ENCODE data around the gene WDFY2. TPM values are rescaled to one million over a fixed set of nuclear protein-coding genes. Genes with fewer than 3 reads are reported as not detected.
"Not testable (repeated sequence)": the region's sequence is repeated elsewhere in the genome, so short reads cannot be mapped to it uniquely, and the experiment has no call there.

WDFY2 gene
- total RNA-seq, 1 donor from 2014 or later = 4.9 TPM

DNA sequence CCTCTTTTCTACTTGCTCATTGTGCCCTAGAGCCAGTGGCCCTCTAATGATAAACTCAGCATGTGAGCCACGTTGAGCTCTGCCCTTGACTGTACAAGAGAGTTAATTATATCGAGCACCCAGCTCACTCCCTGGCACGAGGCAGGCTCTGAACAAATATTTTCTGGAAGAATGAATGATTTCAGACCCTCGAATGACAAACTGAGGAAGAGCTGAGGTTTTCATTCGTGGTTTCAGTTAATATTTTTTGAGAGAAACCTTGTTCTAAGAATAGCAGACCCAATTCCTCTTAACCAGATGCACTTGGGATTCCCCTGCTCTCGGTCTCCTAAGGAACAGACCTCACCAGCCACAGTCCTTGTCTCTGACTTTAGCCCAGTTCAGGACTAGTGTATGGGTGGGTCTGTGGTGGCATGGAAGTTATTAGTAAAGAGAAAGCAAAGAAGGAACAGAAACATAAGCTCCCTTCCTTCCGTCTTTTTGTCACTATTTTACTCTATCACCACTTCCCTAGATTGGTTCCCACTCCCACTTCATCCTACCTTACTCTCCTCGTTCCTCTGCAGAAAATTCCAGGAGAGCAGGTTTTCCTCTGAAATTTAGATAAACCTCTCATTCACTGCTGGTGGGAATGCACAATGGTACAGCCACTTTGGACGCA, 22.1 kb upstream of the WDFY2 start:
- no peak for DNase-seq (ENCODE audit: low spot score)
- intact Hi-C loops (cut with DNase I) = no loop called here

DNA sequence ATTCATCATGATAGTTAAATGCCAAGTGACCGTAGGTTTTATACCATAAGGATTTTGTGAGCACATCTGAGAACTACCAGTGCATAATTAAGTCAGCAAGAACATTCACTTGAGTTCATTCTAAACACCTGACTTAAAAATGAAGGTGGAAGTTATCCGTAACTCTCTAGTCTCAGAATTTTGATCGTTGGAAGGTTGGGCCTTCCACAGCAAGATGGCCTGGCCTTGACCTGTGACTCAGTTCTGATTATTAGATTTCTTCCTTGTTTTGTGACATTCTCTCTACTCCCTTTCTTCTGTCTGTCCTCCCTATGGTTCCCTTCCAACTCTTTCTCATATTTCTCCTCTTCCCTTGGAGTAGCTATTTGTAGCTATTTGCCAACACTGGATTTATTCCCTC, 20.0 kb upstream of the WDFY2 start:
- intact Hi-C loops (cut with DNase I) = no loop called here
- no peak for DNase-seq (ENCODE audit: low spot score)

DNA sequence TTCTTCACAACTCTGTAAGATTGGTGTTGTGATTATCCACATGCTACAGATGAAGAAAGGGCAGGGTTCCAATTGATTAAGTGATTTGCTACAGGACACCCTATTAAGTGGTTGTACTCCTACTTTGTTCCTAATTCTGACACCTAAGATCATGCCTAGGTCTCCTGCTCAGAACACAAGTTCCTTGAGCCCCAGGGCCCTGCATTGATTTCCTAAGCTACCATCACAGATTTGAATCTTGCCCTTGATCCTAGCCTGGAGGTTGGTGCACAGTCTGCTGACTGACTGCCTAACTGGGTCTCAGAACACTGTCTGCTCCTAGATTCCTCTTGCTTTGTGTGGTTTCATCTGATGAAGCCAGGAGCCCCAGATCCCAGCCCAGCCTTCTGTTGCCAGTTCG, 19.6 kb upstream of the WDFY2 start:
- no peak for DNase-seq (ENCODE audit: low spot score)
- intact Hi-C loops (cut with DNase I) = no loop called here

DNA sequence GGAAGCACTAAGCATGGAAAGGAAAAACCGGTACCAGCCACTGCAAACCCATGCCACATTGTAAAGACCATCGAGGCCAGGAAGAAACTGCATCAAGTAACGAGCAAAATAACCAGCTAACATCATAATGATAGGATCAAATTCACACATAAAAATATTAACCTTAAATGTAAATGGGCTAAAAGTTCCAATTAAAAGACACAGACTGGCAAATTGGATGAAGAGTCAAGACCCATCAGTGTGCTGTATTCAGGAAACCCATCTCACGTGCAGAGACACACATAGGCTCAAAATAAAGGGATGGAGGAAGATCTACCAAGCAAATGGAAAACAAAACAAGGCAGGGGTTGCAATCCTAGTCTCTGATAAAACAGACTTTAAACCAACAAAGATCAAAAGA, 15.3 kb upstream of the WDFY2 start:
- not testable (repeated sequence) for DNase-seq (ENCODE audit: low spot score)

DNA sequence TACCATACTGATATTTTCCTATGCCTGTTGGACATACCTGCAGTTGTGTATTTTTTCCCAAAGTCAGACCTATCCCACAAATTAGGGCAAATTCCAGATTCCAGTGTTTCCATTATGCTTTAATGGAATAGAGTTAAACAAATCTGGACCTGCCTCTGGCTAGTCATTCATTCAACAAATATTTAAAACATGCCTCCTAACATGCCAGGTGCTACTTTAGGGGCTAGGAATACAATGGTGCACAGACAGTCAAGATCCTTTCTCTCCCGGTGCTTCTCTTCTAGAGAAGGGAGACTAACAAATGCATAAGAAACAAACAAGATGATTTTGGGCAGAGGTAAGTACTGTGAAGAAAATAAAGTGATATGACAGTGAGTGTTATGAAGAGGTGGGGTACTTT, 7.5 kb upstream of the WDFY2 start:
- intact Hi-C loops (cut with DNase I) = no loop called here
- no peak for DNase-seq (ENCODE audit: low spot score)

More for the DNA sequence above, 15.3 kb upstream of the WDFY2 start:
- intact Hi-C loops (cut with DNase I) = not testable (repeated sequence)

DNA sequence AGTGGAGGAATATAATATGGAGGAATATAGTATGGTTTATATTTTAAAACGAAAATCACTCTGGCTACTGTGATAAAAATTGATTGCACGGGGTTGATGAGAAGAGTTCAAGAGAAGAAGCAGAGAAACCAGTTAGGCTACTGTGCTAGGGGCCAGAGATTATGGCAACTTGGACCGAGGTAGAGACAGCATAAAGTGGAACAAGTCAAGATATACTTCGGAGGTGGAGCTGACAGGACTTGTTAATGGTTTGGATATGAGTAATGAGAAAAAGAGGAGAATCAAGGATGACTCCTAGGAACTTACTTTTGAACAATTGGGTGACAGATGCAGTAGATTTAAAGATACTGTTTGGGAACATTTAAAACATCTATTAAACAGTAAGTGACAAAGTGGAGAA, 6.6 kb upstream of the WDFY2 start:
- DNase-seq (ENCODE audit: low spot score) = no peak
- intact Hi-C loops (cut with DNase I) = no loop called here

- no peak for DNase-seq (ENCODE audit: low spot score)
- intact Hi-C loops (cut with DNase I) = loop anchor here (5.0 to 10.0 kb wide), 3 partner anchors 38 to 223 kb away; partner anchors contain the start of gene DHRS12
Observed at GRCh38 chr13:51579676-51580075, 4.6 kb upstream of the WDFY2 start.

- no peak for DNase-seq (ENCODE audit: low spot score)
- intact Hi-C loops (cut with DNase I) = loop anchor here (5.0 to 10.0 kb wide), 3 partner anchors 36 to 221 kb away; partner anchors contain the start of gene DHRS12
Observed at GRCh38 chr13:51581148-51581820, 3.0 kb upstream of the WDFY2 start.

DNA sequence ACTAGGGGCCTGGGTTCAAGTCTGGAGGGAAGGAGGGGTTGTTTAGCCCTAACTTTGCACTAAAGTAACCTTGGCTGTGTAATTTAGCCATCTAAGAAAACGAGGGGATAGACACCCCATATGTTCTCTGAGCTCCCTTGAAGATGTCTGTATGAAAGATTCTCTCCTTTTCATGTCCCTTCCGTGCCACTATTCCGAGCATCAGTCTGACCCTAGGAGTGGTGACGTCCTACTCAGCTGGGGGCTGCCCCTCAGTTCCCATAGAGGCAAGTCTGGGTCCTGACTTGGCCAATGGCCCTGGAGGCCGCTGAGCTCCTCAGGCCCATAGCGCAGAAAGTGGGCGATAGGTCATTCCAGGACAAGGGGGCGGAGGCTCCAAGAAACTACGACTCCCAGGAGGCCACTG, 790 bp upstream of the WDFY2 start:
- no peak for DNase-seq (ENCODE audit: low spot score)
- intact Hi-C loops (cut with DNase I) = loop anchor here (5.0 to 10.0 kb wide), 3 partner anchors 34 to 219 kb away; partner anchors contain the start of gene DHRS12

DNA sequence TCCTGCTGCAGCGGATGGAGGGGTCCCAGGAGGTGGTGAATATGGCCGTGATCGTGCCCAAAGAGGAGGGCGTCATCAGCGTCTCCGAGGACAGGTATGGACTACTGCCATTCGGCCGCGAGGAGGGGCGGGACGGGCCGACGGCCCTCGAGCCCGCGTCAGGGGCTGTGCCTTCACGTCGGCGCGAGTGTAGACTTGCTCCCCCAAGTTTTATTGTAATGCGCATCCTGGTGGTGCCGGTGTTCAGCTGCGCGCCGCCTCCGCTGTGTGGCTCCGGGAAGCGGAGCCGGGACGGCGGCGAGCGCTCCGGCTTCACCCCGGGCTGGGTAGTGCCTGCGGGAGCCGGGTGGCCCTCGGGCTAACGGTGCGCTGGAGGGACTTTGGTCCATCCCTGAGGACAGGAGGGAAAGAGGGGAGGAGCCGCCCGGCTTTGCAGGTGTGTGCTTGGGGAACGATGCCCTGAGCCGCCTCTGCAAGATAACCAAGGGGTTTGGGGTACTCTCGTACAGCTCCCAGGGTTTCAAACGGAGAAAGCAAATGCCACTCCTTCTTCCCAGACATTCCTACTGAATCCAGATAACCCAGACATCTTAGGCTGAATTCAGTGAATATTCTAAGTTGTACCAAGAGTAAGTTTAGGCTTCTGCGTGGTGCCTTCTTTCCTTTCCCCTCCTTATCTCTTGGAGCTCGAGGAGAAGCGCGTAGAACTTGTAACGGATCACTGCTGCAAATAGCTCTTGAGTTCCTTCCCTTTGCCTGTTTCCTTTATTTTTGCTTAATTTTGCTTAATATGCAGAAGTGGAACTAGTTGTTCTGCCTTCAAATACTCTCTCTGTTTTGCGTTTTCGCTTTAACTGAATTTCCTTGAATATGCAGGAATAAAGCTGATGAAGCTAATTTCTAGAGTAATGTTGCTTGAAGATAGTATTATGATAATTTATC, 740 bp downstream of the WDFY2 start:
- intact Hi-C loops (cut with DNase I) = loop anchor here (1.0 to 10.0 kb wide), 6 partner anchors 32 to 217 kb away; partner anchors contain the start of genes DHRS12 and INTS6
- peak; percentile 83 for DNase-seq (ENCODE audit: low spot score)

DNA sequence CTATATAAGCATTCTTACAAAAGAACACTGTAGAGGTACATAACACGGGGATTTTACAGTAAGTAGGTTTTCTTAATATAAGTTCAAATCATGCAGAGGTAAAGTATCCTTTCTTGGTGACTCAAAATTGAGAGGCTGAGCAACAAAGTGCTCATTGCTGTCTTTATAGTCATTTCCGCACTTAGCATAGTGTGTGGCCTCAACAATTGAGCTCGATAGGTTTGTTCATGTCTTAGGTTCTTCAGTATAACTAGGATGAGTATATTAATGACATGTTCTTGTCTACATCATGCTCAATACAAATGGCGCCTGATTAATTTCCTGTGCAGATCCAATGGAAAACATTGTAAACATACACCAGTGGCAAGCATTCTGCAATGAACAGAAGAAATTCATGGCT, 1.4 kb downstream of the WDFY2 start:
- DNase-seq (ENCODE audit: low spot score) = no peak
- intact Hi-C loops (cut with DNase I) = loop anchor here (2.0 to 10.0 kb wide), 3 partner anchors 145 to 197 kb away; no protein-coding TSS in a partner anchor

- intact Hi-C loops (cut with DNase I) = loop anchor here (5.0 to 10.0 kb wide), 2 partner anchors 177 to 195 kb away; no protein-coding TSS in a partner anchor
- DNase-seq (ENCODE audit: low spot score) = no peak
Observed at GRCh38 chr13:51587372-51587771, 3.1 kb downstream of the WDFY2 start.

- no peak for DNase-seq (ENCODE audit: low spot score)
- intact Hi-C loops (cut with DNase I) = loop anchor here (5.0 to 10.0 kb wide), 2 partner anchors 176 to 194 kb away; no protein-coding TSS in a partner anchor
Observed at GRCh38 chr13:51588406-51588949, 4.2 kb downstream of the WDFY2 start.

DNA sequence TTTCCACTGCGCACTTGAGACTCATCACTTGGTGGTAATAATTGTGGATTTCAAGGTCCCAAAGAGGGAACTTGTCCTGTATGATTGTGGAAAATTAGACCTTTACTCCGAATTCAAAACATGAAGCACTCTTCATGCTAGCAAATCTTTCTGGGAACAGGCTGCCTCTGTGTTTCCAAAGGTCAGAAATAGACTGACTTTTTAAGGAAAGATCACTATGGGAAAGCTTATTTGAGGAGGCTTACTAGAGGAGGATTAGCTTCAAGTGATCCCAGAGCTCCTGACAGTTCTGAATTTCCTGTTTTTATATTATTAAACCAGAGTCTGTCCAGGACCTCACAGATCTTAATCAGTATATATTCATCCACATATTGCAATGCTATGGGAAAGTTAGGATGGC, 5.5 kb downstream of the WDFY2 start:
- intact Hi-C loops (cut with DNase I) = loop anchor here (5.0 to 10.0 kb wide), 2 partner anchors 175 to 193 kb away; no protein-coding TSS in a partner anchor
- no peak for DNase-seq (ENCODE audit: low spot score)

DNA sequence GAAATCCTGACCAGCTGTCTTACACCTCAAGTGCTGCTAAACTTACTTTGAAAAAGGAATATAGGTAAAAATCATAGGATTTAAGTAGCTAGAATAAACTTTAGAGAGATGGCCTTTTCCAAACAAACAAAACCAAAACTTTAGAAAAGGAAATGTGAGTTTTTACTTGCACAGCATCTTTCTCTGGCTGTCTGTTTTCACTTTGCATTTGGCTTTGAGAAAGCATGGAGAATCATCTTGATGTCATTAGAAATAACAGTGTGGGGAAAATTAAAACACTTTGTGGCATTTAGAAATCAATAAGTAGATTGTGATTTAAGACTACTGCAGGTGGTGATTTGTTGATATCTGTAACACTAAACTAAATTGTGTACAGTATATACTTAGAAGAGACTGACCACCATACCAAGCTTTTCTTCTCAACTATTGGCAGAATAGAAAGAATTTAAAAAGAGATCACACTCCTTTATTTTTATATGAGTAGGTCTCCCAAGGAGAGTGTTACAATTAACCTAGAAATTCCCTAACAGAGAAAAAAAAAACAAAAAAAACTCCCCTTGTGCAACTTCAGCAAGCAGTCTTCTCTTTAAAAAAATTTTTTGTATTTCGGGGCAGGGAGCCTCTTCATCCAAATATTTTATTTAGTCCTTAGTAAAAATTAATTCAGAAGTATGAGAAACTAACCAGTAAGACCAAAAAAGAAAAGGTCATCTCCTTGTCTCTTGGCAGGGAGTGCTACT, 6.1 kb downstream of the WDFY2 start:
- no peak for DNase-seq (ENCODE audit: low spot score)
- intact Hi-C loops (cut with DNase I) = no loop called here

GRCh38 chr13:51590971-51591627, 6.8 kb downstream of the WDFY2 start:
- intact Hi-C loops (cut with DNase I) = no loop called here
- no peak for DNase-seq (ENCODE audit: low spot score)

DNA sequence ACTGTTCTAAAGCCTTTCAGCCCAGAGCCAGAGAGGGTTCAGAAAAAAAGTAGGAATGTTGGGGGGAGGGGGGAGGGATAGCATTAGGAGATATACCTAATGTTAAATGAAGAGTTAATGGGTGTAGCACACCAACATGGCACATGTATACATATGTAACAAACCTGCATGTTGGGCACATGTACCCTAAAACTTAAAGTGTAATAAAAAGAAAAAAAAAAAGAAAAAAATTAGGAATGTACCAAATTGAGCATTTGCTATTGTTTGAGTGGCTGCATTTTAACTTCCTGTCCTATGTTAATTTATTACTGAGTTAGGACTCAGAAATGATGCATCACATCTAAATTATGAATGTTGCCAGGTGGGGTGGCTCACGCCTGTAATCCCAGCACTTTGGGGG, 7.7 kb downstream of the WDFY2 start:
- intact Hi-C loops (cut with DNase I) = not testable (repeated sequence)

GRCh38 chr13:51594432-51594831, 10.2 kb downstream of the WDFY2 start:
- intact Hi-C loops (cut with DNase I) = no loop called here
- DNase-seq (ENCODE audit: low spot score) = no peak

More for the DNA sequence above, 7.7 kb downstream of the WDFY2 start:
- not testable (repeated sequence) for DNase-seq (ENCODE audit: low spot score)
